GM21737 (cell line): ENCODE measurements around the gene MAP1LC3A.

Source experiments
- ATAC-seq: cut with Tn5 transposase; IDR thresholded peaks from one replicate; pipeline ENCODE4 v1.9.1; 2021; ENCODE audit warnings: mild to moderate bottlenecking, moderate library complexity; ENCODE audit not compliant: unreplicated experiment

MAP1LC3A gene

GRCh38 chr20:34528921-34529297 lies 29.6 kb upstream of the MAP1LC3A start:
- no peak for ATAC-seq

- ATAC-seq, result no peak
Measured at GRCh38 chr20:34529742-34530141, 28.8 kb upstream of the MAP1LC3A start.

DNA sequence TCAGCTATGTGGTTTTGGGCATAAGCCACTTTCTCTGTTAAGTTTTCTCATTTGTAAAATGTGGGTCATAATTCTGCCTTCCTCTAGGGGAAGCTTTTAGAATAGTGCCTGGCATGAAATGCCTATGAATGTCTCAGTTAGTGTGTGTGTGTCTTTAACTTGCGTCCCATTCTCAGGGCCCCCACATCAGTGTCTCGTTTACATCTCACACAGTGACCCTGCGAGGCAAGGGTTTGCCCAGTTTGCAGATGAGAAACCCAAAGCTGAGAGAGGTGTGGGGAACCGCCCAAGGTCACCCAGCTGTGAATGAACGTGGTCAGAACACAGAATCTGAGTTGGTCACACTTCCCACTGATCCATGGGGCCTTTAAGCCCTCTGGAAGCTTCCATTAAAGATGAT lies 28.2 kb upstream of the MAP1LC3A start:
- ATAC-seq, result no peak

- no peak for ATAC-seq
Measured at GRCh38 chr20:34531608-34532265, 26.8 kb upstream of the MAP1LC3A start.

GRCh38 chr20:34532320-34532719 lies 26.2 kb upstream of the MAP1LC3A start:
- ATAC-seq, result no peak

GRCh38 chr20:34532756-34533155 lies 25.8 kb upstream of the MAP1LC3A start:
- no peak for ATAC-seq

DNA sequence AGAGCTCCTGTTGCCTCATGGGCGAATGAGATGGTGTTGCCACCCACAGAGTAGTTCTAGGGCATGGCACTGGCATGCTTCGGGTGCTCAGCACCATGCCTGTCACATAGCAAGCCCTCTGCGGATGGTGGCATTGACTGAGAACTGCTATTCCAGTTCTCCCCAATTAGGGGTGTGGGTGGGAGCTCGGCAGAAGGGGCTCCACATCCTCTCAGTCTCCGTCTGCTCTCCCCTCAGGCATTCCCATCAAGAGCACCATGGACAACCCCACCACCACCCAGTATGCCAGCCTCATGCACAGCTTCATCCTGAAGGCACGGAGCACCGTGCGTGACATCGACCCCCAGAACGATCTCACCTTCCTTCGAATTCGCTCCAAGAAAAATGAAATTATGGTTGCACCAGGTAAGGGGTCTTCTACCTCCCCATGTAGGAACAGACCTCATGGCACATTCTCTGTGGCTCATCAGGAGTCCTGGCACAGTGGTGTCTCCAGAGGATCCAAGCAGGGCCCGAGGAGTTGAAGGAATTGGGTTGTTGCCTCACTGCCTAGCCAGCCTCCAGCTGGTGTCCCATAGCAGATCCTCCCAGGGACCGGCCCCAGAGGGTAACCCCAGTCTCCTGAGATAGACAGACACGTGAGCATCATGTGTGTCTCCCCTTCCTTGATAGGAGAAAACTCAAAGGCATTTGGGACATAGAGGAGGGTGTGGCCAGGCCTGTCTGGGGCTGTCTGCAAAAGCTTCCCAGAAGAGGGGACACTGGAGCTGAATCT lies 23.9 kb upstream of the MAP1LC3A start:
- no peak for ATAC-seq

DNA sequence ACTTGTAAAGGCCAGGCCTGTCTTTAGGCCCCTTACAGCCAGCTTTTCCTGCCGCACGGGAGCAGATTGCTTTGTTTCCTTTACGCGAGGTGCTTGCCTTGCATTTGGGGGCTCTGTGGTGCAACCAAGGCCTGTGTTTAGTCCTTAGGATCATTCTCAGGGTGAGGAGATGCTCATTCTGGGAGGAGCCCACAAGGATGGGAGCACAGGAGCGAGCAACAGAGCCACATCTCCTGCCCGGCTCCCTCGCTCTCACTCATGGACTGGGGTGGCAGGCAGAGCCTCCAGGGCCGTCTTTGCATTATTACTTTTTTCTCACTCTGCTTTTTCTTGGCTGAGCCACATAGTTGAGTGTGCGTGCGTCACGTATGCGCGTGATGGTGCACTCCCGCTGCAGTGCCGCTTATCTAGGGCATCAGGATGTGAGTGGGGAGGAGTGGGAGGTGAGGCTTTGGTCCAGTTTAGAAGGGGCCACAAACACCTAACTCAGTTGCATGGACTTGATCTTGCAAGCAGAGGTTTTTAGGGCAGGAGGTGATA lies 23.1 kb upstream of the MAP1LC3A start:
- ATAC-seq, result no peak

DNA sequence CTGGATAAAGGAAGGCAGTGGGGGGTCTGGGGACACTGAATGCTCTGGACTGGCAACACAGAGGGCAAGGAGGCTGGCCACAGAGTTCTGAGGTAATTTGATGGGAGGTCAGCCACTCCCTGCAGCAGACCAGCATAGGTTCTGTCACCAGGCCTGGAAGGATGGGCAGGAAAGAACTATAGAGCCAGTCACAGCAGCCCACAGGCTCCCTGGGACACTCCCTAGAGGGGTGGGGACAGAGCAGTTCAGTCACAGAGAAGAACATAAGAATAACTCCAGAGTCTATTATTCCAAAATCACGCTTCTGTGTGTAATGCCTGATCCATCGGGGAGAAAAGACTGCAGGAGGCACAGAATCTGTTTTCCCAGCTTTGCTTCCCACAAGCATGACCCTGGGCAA lies 22.7 kb upstream of the MAP1LC3A start:
- no peak for ATAC-seq

- no peak for ATAC-seq
Measured at GRCh38 chr20:34536798-34537394, 21.6 kb upstream of the MAP1LC3A start.

- no peak for ATAC-seq
Measured at GRCh38 chr20:34537651-34538050, 20.9 kb upstream of the MAP1LC3A start.

- ATAC-seq, result no peak
Measured at GRCh38 chr20:34538671-34539123, 19.8 kb upstream of the MAP1LC3A start.

DNA sequence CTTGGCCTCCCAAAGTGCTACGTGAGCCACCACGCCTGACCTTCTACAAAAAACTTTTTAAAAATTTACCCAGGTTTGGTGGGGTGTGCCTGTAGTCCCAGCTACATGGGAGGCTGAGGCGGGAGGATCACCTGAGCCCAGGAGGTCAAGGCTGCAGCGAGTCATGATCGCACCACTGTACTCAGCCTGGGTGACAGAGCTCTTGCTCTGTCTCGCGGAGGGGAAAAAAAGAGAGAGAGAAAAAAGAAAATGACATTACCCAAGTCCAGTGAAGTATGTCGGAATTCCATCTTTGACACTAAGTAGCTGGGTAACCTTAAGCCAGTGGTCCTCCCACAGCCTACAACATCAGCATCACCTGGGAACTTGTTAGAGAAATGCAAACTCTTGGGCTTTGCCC lies 18.8 kb upstream of the MAP1LC3A start:
- ATAC-seq, result no peak

GRCh38 chr20:34540596-34541263 lies 17.8 kb upstream of the MAP1LC3A start:
- no peak for ATAC-seq

DNA sequence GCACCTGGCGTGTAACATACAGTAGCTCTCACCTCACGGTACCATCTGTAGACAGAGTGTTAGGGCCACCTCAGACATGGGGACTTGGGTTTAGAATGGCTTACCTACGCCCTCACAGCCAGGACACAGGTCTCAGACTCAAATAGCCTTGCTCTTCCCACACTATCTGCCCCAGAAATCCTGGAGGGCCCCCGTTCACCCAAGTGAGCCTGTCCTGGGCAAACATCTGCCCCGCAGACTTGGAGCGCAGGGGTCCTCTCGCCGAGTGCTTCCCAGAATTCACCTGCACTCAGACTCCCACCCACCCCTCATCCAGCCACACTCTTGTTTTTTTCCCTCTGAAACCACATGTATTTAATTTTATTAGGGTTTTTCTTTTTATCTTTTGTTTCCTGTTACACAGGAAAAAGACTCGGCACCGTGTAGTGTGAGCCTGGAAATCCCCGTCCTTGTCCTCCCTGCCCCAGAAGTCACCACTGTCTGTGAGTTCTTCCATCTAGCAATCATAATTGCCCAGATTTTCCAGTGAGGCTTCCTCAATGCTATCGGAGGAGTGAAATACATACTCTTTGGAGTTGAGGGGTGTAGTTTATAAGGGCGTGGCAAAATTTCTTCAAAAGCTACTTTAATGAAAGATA lies 17.1 kb upstream of the MAP1LC3A start:
- no peak for ATAC-seq

- ATAC-seq, result no peak
Measured at GRCh38 chr20:34541917-34542316, 16.6 kb upstream of the MAP1LC3A start.

- ATAC-seq, result no peak
Measured at GRCh38 chr20:34542439-34542838, 16.1 kb upstream of the MAP1LC3A start.

DNA sequence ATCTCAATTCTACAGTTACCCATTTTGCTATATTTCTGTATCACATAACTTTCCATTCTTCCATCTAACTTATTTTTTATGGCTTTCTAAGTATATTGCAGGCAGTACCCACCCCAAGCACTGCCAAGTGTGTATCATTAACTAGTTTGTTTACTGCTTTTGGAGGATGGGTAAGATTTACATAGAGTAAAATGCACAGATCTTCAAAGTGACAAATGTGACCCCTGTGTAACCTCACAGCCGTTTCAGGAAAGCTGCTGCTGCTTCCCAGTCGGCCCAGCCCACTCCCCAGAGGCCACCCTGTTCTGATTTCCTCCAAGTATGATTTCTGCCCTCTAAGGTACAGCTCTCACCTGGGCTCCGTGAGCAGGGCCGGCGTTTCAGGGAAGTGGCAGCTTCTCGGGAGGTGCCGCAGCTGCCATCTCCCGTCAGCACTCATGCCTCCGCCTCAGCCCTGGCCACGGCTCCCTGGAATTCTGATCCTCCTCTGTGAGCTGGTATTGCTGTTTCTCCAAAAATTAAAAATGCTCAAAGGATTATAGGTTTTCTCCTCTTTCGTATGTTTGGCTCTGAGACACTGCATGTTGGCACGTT lies 15.0 kb upstream of the MAP1LC3A start:
- ATAC-seq, result no peak

DNA sequence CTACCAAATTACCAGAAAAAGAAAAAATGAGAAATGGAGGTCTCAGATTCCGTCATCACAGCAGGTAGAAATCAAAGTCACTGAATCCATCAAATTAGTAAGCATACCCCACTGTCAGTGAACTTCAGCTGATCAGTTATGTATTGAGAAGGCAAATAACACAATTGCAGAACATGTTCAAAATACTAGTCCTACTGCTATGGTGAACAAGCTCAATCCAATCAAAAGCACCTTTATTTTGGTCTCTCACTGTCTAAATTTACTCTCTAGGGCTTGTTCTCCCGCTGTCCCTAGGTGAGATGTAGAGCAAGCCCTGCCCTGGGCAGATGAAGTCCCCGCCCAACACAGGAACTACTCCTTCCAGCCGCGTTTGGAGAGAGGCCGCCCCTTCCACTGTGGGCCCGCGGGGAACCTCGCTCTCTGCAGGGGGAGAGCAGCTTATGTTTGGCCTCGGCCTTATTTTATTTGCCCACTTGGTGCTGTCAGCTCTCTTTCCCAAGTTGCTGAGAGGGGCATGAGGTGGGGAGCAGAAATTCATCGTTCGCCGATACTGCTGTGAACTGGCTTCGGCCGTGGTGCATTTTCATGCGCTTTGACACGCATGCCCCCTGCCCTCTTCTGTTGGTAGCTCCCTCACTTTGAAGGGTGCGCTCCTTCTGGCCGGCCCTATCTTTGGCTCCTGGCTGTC lies 14.3 kb upstream of the MAP1LC3A start:
- ATAC-seq, result no peak

- ATAC-seq, result no peak
Measured at GRCh38 chr20:34546751-34547181, 11.8 kb upstream of the MAP1LC3A start.
